Activated CD8-positive, alpha-beta memory T cell treated with anti-CD3 and anti-CD28 coated beads, Interleukin-2, amount 50 U/mL, for 48 hours (primary cell): ENCODE results near the gene CYRIA.

Source experiments
- DNase-seq: peaks from one replicate; pipeline ENCODE4 v3.0.0-alpha.2; 2020

CYRIA gene

DNA sequence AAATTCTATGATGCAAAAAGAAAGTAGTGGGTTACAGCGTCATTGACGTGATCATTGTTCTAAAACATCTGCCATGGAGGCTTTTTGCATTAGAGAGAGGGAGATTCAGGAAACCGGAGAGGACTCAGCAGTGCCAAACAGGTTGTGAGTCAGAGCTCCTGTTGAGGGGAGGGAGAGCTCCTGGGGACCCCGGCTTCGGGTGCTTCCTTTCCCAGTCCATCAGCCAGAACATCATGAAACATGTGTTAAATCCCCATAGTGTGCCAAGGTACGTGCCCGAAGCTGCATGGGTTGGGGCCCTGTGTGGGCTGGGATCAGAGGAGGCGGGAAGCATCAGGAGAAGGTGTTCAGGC lies 791 bp upstream of the CYRIA start:
- no peak for DNase-seq

DNA sequence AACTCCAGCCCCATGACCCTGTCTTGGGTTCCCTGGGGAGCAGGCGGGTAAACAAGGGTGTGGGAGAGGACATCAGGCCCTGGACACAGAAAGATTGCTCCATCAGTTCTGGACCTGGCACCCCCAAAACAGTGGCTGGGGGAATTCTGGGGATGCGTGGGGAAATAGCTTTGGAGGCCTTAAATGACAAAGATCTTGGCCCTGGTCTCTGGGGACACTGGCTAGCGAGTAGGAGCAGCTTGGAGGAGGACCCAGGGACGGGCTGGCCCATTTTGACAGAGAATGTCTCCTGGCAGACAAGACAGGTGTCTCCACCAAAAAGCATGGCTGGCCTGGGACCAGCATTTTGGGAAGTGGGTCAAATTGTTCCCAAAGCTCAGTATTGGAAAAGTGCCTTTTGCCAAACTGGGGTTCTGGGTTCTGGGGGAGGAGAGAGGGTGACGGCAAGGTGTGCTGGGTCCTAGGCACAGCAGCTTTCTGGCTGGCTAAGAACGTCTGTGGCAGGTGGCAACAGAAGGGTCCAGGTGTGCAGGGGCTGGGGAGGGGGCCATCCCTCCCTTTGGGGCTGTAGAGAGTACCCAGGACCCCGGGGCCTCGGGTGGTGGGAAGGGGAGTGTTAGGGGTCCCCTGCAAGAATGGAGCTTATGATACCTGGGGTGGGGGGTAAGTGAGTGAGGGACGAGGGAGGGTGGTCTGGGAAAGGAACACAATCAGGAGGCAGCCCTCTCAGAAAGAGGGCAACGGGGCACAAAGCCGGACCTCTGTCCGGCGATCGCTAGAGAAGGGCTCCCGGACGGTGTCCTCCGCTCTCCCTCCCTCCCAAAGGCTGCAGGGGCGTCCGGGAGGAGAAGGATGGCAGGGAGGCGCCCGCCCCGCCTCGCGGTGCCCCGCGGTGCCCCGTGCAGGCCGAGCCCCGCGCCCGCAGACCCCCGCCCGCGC lies 556 bp downstream of the CYRIA start:
- DNase-seq = no peak

DNA sequence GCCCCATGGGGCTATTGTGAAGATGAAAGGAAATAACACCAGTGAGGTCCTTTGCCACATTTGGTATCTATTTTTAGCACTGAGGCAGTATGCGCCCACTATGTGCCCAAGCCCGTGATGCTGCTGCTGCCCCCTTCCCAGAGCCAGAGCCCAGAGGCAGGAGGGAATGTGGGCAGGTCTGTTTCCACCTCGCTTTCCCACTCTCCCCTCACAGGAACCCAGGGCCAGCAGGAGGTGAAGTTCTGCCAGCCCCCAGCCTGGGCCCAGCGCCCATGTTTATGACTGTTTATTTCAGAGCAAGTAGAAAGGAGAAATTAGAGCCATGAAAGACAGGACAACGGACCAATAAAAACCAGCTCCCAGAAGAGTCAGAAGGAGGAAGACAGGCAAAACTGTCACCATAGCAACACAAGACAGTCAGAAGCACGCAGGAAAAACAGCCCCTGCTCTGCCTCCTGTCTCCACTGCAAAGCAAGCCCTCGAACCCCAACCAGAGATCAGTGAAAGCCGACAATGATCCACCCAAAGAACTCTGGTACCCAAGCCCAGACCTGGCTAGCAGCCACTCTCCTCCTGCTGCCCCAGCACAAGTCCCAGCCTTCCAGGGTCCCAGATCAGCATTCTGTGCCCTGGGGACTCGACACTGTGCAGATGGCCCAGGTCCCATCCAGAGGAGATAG lies 1.4 kb downstream of the CYRIA start:
- DNase-seq = no peak

DNA sequence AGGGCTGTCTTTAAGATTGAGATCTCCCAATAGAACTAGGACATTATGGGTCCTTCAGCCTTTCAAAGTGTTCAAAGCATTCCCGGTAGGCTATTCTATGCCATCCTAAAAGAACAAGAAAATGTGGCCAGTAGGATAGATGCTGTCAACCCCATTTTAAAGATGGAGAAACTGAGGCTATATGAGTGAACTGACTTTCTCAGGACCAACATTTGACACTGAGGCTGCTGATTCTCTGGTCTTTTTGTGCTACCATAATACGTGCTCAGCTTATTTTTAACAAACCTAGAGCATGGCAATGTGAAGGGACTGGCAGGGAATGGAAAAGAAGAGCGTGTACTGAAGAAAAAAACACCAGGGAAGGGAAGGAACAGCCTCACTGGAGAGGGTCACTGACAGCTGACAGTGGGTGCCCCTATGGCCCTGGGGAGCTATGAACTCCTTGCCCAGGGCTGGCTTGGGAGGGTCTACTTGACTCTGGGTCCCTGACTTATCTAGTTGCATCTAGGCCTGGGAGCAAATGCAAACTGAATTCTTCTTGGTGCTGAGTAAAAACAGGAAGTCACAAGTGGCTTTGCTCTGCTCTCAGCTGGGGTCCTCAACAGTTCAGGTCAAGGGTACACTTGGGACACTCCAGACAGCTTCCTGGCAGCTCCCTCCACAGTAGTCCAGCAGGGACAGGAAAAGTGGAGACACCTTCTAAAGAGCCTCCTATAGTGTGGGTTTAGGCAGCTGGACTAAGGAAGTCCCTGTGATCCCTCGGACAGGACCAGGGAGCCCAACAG lies 2.3 kb downstream of the CYRIA start:
- no peak for DNase-seq

DNA sequence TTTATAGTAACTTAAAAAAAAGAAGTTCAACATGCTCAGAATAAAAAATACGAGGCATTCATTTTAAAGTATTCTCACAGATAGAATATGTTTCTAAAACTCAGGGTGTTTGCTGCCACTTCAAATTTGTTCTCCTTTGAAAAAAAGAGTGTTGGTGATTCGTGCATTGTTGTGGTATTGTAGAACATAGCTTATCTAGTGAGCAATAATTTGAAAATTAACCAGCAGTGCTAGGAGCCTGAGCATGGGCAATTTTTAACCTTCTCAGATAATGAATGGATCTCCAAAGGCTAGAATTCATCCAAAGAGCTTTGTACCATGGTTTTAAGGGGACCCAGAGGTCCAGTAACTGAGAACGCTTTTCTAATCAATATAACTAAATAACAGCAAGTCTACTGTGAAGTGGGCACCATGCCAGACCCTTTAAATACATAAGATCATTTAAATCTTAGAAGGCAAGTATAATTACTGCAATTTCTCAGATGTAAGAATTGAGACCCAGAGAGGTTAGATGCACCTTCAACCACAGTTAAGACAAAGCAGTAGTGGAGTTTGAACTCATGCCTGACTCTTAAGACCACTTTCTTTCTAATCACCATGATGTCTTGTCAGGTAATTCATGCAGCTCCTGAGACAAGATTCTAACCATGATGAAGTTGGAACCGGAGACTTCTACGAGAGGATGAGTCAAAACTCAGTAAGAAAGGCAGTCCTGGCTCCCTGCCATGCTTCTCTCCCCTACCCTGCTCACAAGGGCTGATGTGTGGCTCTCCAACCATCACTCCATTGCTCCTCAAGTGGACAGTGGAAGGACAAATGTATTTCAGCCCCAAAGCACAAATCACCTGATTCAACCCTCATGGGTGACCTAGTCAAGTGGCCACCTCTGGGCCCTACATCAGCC lies 3.4 kb downstream of the CYRIA start:
- DNase-seq = no peak

DNA sequence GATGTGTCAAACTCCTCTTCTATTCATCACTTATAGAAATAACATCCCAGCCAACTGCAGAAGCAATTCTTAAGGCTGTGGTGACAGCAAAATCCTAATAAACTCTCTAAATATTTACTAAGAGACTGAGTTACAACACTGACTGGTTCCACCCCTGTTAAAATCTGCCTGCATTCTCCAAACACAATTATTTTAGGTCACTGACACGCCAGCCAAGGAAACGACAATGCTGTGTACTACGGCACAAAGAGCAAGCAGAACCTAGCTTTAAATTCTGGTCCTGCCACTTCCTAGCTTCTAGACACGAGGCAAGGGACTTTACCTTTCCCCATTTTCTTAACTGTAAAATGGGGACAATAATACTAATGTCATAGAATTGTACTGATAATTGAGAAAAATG lies 4.1 kb downstream of the CYRIA start:
- no peak for DNase-seq

DNA sequence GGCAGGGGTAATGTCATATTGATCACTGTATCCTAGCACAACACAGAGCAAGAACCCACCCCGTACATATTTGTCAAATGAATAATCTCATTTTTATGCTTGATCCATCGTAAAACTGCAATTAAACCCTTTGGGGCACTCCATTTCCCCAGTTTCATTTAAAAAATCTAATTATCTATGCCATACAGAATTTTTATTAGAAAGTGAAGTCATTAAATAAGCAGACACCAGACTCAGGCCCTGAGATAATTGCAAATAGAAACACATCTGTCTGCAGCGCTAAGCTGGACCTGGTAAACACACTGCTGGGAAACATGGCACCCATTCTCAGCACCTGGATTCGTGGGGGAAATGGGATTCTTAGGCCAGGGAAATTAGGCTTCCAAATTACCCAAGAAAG lies 5.1 kb downstream of the CYRIA start:
- DNase-seq = no peak

DNA sequence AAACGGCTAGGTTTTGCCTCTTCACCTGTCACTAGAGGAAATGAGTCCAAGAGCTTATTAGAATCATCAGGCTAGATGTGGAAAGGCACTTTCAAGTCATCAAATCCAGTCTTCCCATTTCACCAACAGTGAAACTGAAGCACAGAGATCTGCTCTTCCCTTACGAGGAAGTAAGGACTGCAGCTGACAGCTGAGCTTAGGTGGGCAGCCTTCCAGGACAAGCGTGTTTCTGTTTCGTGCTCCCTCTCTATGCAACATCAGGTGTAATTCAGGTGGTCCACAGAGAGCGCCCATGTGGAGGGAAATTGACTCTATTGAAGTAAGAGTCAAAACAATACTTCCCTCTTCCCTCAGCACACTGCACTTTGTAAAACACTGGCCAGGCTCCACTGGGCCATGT lies 5.5 kb downstream of the CYRIA start:
- DNase-seq = no peak

DNA sequence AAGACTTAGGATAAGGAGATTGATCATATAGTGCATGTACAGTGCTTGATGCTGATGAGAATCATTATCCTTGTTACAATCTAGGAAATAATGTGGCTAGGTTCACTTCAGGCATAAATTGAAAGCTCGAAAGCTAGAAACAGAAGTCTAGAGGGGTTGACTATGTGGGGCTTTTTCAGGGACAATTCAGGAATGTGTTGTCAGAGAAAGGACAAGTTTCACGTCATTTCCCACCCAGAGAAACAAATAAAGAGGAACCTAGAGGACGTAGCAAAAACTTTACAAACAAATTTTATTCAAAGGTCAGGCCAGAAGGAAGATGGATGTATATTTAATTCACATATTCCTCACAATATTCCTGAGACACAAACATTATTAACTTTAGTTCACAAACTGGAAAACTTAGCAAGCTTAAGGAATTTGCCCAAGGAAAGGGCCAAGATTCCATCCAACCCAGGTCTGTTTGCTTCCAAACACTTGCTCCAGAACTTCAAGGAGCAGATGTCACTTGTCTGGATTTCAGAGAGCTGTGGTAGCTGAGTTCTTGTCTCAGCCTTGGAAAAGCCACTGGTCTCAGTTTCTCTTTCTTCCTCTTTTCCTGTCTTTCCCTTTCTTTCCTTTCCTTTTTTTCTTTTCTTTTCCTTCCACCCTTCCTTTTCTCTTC lies 7.4 kb downstream of the CYRIA start:
- DNase-seq = no peak

DNA sequence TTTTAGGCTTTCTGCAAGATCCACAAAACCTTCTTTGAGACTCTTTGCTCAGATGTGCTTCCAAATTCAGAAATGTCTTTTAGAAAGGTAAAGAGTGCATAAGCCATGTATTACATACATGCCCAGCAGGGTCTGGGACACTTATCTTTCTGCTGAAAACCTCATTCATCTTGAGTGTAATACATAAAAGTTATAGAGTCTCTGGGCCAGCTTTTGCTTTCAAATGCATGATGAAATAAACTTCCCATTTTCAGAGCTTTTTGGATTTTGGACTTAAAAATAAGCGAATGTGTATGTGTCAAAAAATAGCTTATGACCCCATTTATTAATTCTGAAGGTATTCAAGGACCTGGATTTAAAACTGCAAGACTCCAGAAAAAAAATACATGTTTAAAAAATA lies 8.0 kb downstream of the CYRIA start:
- DNase-seq = no peak

DNA sequence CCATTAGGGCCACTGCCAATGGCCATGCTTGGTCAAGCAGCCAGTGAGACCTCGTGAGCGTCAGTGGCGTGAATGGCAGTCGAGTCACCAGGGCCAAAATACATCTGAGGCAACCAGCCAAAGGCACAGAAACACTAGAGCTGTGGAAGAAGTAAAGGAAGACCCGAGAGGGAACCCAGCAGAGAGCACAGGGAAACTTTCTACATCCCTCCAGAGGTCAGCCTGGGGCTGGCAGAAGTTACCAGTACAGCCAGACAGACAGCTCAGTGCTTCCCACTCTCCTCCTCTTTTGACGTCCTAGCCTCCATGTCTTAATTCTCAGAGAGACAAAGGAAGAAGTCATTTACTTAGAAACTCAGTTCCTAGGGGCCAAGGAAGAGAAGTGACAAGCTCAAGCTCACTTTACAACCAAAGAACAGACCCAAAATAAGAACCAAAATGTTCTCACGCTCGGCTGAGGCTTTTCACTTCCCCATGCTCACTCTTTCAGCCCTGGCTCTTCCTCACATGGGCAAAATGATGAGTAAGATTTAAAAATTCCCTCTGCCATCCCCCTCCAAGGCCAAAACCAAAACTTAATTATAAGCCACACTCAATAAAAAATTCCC lies 8.7 kb downstream of the CYRIA start:
- no peak for DNase-seq

DNA sequence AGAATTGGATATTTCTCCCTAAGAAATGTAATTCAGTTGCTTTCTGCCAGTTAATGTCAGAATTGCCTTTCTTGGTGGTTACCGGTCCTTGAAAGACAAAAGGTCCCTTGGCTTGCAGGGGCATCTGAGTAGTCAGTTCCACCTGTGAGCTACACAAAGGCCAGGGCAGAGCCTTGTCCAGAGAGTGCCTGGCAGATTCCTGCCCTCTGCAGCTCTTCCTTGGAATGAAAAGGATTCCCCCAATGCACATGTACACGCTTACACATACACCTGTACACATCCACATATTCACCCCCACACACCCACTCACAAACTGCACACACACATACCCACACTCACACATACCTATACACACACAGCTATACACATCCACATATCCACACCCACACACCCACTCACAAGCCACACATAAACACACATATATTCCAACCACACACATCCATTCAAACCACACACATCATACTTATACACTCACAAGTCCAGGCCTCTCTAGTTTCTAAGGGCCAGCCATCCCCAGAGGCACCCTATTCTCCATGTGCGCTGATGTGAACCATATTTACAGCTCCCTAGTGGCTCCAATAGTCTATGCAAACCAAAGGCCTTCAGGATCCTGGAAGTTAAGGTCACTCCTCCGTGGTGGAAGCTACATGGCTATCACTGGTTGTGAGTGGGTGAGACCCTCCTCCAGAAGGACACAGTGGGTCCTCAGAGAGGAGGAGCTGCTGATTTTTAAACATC lies 9.6 kb downstream of the CYRIA start:
- DNase-seq = no peak

DNA sequence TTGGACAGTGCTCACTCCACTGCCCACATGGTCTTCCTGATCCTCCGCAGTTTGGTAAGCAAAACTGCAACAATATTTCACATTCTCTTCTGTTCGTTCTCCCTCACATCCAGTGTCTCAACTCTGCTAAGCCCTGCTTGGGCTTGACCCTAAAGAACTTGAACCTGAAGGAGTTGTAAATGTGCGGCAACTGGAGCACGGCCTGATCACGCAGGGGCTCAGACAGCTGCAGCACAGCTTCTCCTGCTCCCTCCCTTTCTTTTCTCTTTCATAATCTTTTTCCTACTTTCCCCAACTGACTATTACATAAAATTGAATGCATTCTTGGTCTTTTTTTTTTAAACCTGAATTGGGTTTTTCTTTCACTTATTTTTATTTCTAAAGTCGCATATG lies 10.2 kb downstream of the CYRIA start:
- DNase-seq = no peak

DNA sequence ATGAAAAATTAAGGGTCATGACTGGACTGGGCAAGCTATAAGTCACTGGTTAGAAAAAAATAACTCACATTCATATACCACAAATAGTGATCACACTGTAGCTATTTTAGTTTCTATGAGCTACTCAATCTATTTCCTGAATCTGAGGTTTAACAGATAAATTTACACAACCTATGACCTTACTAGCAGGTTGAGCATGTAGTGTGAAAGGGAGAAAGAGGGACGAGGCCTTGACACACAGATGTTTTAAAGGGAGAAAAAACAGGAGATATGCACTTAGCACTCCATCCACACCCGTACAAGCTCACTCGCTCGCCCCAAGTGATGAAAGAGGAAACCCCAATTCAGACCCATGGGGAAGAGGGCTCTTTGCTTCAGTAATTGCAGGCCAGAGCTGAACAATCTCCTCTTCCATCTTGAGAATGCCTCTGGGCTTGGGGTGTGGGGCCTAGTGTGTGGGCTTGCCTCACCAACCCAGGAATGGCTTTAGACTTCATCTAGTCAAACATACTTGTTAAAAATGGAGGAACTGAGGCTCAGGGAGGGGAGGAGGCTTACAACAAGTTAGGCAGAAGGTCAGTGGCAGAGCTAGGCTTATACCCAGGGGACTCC lies 10.7 kb downstream of the CYRIA start:
- no peak for DNase-seq

DNA sequence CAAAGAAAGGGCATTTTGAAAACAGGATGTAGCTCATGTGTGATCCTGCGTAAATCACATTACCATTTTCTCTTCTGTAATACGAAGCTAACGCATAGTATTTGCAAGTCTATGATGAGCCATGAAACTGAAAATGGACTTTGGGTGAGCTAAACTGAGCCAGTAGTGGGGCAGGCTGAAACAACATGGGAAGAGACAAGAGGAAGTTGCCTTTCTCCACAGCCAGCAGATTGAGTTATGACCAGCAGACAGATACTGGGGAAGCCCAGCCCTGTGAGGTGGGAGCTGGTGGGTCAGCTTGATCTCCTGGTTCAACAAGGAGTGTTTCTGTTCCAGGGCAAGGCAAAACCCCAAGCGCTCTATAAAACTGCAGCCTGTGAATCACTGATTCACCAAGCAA lies 11.8 kb downstream of the CYRIA start:
- no peak for DNase-seq

DNA sequence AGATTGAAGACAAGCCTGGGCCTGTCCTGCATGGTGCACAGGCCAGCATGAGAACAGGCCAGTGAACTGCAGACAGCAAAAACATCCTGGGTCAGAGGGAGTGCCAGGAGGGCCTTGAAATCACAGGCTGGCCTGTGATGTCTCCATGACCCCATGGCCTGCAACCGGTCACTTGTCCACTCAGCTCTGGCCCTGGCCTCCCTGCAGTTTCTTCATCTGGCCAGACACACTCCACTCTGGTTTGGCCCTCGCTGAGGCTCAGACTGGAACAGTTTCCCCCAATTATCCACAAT lies 12.6 kb downstream of the CYRIA start:
- no peak for DNase-seq

DNA sequence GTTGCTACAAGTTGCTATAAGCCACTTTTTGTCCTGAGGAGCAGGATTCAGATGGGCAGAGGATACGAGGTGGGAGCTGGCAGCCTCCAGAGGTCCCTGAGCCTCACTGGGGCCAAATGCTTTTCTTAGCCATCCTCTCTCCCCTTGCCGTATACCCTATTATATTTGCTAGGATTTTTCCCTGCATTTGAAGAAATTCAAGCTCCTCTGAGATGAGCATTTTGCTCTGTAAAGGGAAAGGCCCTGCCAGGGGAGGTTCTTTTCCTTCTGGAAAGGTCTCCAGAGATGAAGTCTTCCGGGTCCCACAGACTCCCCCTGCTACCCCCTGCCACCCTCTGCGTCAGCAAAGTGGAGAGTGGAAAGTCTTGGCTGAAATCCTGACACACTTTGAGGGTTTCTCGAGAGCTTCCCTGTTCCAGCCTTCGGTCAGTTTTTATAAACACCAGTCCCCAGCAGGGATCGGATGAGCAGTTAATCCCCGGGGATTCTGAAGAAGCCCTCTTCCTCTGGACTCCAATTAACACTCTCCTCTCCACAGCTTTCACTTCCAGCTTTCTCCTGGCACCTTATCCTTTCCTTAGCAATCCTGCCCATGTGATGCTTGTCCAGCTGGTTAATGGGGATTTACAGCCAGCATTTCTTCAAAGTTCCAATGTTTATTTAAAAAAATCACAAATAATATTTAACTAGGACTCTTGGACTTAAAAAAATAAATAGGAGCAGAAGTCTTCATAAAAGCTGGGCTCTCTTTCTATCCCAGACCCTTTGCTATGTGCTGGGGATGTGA lies 13.1 kb downstream of the CYRIA start:
- DNase-seq = no peak

DNA sequence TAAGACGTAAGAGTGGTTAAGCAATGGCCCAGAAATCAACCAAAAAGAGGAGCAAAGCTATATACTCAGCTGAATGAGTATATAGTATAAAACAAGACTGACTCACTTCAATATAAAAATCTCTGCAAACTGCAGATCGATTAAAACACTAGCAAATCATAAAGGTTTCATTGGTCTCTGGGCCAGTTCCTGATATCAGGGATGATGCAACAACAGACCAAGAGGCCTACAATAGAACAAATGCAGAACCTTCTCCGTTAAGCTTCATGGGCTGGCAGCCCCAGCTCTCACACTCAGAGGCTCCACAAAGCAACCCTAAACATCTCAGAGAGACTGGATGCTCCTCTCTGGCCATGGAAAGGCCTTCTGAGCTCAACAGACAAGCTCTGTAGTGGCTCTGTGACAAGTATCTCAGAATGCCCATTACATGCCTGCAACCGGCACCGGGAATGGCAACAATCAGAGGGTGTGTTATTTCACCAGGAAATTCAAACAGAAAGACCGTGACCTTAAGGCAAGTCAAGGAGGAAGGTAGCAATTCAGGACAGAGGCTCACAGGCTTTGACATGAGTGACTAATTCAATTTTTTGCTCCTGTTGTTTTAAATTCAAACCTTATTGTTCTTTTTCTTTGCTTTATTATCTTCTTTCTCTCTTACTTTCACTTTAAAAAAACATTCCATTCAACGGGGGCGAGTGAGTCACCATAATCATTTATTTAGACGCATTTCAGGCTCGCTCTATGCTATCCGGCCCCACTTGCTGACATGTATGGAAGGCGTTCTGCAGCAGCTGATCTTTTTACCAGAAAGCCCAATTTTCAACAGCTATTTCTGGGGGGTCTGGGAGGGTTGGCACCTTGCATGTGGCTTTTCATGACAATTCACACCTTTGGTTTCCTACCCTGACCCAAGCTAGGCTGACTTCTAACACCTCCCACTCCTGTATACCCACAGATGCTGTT lies 15.1 kb downstream of the CYRIA start:
- no peak for DNase-seq
